NOMO-1 treated with DMSO at 0.1 percent for 48 hours (cell line): ENCODE data around the gene TMEM107.
A peak's percentile ranks its signal among the peaks of the same experiment; 100 is the strongest.

ENCODE experiments used
- DNase-seq: peaks from one replicate; lab custom pipeline; 2025; ENCODE audit not compliant: unreplicated experiment; lab: John Stamatoyannopoulos, UW

The TMEM107 gene

DNA sequence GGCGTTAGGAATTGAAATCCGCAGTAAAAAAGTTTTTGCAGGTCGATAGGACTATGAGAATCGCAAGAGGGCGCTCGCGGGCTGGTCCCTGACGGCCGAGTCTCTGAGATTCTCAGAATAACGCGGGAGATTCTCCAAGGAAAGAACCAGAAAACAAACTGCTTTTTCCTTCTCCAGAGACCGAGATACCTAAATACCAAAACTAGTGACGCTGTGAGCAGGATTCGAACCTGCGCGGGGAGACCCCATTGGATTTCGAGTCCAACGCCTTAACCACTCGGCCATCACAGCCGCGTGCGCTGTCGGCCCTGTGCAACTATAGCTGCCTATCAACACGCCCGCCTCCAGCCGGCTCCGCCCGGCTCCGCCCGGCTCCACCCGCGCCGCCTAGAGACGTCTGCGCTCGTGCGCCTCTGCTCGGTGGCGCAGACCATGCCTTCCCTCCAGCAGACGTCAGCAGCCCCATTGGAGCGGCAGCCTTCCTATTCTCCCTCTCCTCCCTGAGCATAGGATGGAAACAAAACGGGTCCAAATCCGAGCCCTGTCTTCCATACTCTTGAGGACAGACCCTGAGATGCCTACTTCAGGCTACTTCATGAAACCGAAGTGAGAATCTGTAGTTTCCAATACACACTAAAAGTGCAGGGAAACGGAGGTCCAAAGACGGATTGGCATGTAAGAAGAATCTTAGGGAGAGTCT, 37.4 kb downstream of the TMEM107 start:
- DNase-seq, result peak; percentile 95

DNA sequence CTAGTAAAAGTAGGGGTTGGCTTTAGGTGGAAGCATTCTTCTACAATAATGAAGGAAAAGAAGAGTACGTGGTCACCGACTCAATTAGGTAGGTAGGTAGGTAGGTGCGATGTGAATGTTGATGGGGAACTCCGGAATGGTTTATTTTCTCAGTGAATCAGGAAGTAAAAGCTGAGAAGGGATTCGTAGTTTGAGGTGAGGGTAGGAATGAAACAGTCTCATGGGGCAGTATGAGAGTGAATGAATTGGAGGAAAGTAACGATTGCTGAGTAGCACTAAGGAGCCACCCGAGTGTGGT, 37.9 kb downstream of the TMEM107 start:
- no peak for DNase-seq

DNA sequence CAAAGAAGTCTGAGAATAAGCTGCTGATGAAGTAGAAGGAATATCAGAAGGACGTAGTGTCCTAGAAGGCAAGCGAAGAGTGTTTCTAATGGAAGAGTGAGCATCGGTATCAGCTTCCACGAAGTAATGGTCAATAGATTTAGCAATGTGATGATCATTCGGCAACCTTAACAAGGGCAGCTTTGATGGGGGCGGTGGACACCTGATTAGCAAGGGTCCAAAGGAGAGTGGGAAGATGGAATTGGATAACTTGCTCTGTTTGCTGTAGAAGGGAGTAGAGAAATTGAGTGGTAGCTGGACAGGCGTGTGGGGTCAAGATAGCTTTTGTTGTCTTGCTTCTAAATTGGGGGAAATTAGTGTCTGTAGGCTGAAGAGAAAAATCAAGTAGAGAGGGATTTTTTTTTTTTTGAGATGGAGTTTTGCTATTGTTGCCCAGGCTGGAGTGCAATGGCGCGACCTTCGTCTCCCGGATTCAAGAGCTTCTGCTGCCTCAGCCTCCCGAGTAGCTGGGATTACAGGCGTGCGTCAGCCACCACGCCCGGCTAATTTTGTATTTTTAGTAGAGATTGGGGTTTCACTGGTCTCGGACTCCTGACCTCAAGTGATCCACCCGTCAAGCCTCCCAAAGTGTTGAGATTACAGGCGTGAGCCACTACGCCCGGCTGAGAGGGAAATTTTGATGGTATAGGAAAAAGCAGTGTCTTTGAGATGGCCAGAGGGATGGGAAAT, 38.4 kb downstream of the TMEM107 start:
- DNase-seq, result no peak

DNA sequence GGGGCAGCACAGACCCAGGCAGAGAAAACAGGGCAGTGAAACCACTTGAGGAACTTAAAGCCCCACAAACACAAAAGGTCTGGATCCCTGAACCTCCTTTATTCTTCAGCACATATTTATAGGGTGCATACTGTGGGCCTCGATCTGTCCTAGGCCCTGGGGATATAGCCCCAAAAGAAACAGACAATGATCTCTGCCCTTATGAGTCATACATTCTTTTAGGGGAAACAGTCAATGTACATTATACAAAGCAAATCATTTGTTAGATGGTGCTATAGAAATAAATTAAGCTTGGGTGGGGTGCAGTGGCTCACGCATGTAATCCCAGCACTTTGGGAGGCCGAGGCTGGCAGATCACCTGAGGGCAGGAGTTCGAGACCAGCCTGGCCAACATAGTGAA, 42.2 kb downstream of the TMEM107 start:
- DNase-seq, result no peak

GRCh38 chr17:8133399-8133798, 42.8 kb downstream of the TMEM107 start:
- no peak for DNase-seq

GRCh38 chr17:8131844-8132441, 44.2 kb downstream of the TMEM107 start:
- no peak for DNase-seq

- no peak for DNase-seq
Observed at GRCh38 chr17:8128125-8128784, 47.9 kb downstream of the TMEM107 start.

DNA sequence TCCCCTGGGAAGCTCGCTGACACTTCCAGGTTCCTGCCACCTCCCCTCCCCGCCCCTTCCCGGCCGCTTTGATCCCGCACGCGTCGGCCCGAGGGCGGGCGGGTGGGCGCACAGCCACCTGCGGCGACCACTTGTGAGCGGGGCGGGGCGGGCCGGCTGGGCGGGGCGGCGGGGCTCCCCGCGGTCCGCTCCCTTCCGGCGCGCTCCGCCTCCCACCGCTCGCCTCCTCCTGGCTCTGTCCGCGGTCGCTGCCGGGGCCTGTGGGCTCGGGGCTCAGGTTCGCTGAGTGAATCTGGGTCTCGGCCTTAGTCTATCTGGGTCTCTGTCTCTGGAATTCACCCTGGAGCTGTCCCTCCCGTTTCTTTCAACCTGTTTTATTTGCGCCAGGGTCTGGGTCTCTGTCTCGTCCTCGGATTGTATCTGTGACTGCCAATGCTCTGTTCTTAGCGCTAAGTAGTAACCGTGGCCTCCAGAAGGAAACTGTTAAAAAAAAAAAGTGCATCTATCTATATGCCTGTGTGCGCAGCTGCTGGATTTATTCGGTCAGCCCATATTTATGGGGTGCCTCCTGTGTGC, 49.6 kb downstream of the TMEM107 start:
- DNase-seq, result peak; percentile 31

DNA sequence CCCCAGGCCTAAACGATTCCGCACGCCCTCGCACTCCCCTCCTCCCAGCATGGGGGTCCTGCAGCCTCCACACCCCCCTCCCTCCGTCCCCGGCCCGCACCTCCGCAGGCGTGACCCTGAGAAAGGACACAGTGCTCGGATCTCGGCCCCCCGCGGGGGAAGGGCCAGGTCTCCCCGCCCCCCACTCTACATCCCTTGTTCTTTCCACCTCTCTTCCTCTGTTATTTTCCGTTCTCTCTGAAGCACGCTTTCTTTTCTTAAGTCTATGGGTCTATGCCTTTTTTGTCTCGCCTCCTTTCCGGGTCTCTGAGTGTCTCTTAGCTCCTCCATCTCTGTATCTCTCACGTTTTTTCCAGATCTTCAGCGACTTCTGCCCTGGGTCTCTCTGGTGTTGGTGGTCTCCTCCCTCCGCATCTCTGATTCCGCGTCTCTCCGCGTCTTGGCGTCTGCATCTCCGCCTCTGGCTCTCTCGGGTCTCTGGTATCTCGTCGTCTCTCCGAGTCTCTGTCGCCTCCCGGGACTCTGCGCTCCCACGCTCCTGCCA, 50.2 kb downstream of the TMEM107 start:
- no peak for DNase-seq

GRCh38 chr17:8125154-8125946, 50.8 kb downstream of the TMEM107 start:
- DNase-seq, result peak; percentile 31

DNA sequence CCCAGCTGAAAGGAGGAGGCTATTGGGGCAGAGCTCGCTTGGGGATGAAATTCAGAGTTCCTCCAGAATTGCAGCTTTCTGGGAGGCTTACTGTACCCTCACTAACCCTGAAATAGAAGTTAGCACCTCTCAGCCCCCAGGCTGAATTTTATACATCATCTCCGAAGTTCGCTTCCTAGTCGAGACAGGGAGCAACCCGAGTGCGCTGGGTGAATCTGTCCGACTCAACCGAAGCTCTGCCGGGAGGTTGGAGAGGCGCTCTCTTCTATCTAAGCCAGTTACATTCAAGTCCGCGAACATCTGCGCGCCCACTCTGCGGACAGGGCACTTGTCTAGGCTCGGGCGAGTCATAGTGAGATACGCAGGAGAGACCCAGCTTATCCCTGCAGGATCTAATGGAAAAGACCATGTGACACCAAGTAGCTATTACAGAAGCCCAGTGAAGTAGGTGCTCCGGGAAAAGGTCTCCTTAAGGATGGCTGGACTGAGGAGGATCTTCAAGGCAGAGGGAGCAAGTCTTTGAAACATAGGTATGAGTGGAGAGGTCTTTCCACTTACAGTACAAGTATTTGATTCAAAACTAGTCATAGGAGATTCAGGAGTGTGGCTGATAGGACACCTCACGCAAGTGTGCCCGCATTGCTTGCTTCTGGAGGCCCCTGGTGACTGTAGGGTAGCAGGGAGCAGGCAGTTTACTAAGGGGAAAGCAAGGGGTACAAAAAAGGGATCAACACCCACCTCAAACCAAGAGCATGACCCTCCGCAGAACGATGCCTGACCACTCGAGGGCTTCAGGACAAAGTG, 51.6 kb downstream of the TMEM107 start:
- DNase-seq, result no peak

DNA sequence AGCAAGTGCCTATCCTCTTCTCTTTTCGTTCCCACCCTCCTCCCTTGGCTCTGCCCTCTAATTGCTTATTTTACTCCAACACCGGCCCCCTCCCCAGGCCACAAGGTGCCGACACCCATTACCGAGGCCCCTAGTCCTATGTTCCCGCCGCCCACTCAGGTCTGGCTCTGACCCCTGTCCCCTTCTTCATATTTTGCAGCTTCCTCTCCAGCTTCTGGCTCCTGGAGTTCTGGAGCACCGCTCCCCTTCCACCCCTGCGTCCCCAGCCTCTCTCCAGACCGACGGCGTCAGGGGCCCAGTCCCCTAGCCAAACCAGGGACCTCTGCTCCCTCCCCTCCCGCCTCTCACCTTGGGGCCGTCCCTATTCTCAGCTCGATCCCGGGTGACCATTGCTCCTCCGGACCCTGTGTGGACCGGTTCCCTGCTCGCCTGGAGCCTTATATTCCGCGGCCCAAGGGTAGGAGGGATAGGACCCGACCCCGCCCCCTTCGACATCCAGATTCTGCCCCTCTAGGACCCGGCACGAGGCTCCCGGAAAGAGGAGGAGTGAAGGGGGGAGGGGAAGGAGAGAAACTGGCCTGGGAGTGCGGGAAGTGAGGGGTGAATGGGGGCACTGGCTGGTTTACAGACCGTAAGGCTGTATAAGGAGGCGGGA, 52.4 kb downstream of the TMEM107 start, which contains the start of gene HES7:
TSS of gene HES7 (minus strand) at position 412 of the 655 bp plus-strand sequence. CDS start at position 390, 22 bp downstream.
- DNase-seq, result no peak

DNA sequence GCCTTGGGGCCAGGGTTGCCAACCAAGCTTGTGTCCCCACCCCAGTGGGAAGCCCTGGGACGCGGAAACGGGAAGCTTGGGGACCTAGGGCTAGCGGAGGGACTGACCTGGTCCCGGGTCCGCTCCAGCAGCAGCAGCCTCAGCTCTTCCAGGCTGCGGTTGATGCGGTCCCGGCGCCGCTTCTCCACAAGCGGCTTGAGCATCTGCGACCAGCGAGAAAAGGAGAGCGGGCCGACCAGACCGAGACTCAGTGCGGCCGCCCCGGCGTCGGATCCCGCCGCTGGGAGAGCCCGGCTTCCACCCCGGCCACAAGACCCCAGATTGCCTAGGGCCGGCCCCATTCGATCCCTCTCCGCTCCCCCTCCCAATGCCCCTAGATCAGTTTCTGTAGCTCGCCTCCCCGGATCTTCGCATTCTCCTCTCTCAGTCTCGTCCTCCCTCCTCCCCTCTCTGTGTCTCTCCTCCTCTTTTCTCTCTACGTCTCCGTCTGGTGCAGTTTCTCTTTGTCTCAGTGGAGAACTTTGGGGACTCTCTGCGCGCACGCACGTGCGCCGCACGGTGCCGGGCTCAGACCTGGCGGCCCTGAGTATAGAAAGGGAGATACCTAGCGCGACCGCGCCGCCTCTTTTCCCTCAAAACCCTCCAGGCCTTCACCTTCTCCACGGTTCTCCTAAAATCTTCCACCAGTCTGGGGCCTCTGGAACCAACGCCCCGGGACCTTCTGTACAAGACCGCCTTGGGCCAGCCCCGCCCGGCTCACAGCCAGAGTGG, 53.1 kb downstream of the TMEM107 start:
- no peak for DNase-seq
